ENCODE results near the gene FBXL17. TPM values are rescaled to one million over a fixed set of nuclear protein-coding genes. Genes with fewer than 3 reads are reported as not detected.

Gene FBXL17
- total and polyA plus RNA-seq, 2 donors (not counting 1 experiment from before 2014, with no cell fraction given): 7.3 to 40.3 TPM

DNA sequence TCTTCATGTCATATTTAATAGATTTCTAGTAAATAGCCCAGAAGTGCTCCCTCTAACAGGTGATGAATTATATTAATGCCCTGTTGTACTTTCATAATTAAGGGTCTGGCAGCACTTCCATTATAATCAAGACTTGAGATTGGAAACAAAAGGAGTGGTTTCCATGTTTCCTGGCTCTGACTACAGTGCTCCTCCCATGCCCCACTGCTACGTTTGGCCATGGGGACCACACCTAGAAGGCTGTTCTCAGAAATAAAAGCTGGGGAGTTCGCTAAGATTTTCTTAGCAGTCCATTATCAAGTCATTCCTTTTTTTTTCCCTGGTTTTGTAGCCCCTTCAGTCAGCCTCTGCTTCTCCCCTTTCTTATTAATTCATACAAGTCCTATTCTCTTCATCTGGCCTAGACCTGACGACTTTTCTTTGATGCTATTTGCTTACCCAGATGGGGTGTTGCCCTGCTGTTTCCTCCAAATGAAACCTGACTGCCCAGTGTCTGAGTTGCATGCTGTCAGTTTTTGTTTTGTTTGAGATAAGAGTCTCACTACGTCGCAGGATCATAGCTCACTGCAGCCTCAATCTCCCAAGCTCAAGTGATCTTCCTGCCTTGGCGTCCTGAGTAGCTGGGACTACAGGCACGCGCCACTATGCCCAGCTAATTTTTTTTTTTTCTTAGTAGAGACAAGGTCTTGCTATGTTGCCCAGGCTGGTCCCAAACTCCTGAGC, 399.0 kb downstream of the FBXL17 start:
- Histone ChIP-seq H3K27me3 (replicated peaks in 1 of 4; ENCODE audit: control extremely low read depth in 1 of 4, control insufficient read depth in 3 of 4, insufficient read depth in 4 of 4, low read length in 3 of 4) (no peaks in the 10 kb centered on the region), H3K36me3 (replicated peaks in 1 of 2; ENCODE audit: control extremely low read depth in 1 of 2, control insufficient read depth in 1 of 2, extremely low read depth in 1 of 2, insufficient read depth in 2 of 2, low read length in 1 of 2) (peaks cover 0 to 2% of the 10 kb centered on the region in 2 experiments), H2AFZ (ENCODE audit: insufficient read depth, low read depth, low read length, poor library complexity, severe bottlenecking) (no peak overlapping the region), H3K4me1 (ENCODE audit: control insufficient read depth in 2 of 2, insufficient read depth in 2 of 2, low read length in 2 of 2) (no peaks in the 10 kb centered on the region), H3K4me3 (ENCODE audit: control extremely low read depth in 1 of 5, extremely low read depth in 1 of 5, insufficient read depth in 1 of 5, low read depth in 2 of 5, low read length in 4 of 5) (no peak overlapping the region), H3K27ac (ENCODE audit: low read length in 2 of 2) (no peak overlapping the region), H3K4me2 (replicated peaks; ENCODE audit: low read depth, low read length, poor library complexity, severe bottlenecking) (no peak overlapping the region), H3K9ac (ENCODE audit: low read length) (no peak overlapping the region), H3K79me2 (ENCODE audit: control insufficient read depth, insufficient read depth, low read length) (no peaks in the 10 kb centered on the region), H3K9me3 (ENCODE audit: control extremely low read depth in 1 of 3, control insufficient read depth in 2 of 3, insufficient read depth in 1 of 3, low read length in 2 of 3) (no peaks in the 10 kb centered on the region), H4K20me1 (ENCODE audit: control insufficient read depth, insufficient read depth, low read length, poor library complexity, severe bottlenecking) (no peaks in the 10 kb centered on the region)
- TF ChIP-seq EZH2 (IDR thresholded peaks at IDR 0.05; ENCODE audit: borderline replicate concordance, insufficient read depth, low read depth, low read length, poor library complexity, severe bottlenecking) (no peak), CTCF (IDR thresholded peaks at IDR 0.05) (no peak)
- H3K27me3 Mint-ChIP-seq: no peaks in the 10 kb centered on the region
- ATAC-seq (ENCODE audit: low read depth): no peak
- H3K4me1 Mint-ChIP-seq: no peaks in the 10 kb centered on the region
- intact Hi-C loops (cut with micrococcal nuclease): no loop called here
- POLR2A ChIA-PET: no interaction called here
- H3K4me3 Mint-ChIP-seq: no peak overlapping the region
- no peak overlapping the region for H3K27ac Mint-ChIP-seq
- no peaks in the 10 kb centered on the region for H3K9me3 Mint-ChIP-seq (ENCODE audit: insufficient read depth)
- no peak for DNase-seq
- CTCF ChIA-PET: no interaction called here
- WGBS (ENCODE audit: insufficient coverage): 93% methylated on average over 8 of the region's 8 CpGs

DNA sequence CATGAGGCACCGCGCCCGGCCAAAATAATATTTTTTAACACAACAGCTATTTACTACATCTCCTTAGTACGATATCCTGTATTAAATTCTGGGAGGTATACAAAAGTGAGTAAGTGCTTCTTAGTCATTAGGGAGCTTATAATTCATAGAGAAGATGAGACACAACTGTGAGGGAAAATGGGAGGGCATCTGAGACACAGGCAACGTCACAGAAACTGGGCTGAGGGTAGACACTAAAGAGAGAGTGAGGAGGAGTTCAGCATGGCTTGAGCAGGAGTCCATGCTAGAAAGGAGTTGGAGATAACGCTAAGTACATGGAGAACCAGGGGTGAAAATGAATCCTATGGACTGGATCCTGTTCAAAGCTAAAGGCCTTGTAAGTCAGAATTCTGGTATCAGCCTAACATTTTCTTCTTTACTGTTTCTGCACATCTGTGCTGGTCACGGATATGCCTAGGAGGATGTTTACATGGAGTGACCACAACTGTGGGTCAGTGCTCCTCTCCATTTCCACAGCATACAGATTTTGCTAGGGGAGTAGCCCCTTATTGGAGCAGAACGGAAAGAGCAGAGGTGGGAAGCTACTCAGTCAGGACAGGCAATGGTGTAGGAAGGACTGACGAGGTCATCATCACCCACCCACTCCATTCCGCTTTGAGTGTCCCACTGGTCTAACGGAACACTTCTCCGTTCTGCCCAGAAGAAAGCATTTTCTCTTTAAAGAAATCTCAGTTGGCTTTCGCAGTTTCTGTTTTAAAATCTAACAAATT, 400.8 kb downstream of the FBXL17 start:
- Histone ChIP-seq H4K20me1 (ENCODE audit: control insufficient read depth, insufficient read depth, low read length, poor library complexity, severe bottlenecking) (no peaks in the 10 kb centered on the region), H3K4me1 (ENCODE audit: control insufficient read depth in 2 of 2, insufficient read depth in 2 of 2, low read length in 2 of 2) (no peaks in the 10 kb centered on the region), H3K27ac (ENCODE audit: low read length in 2 of 2) (no peak overlapping the region), H3K4me2 (replicated peaks; ENCODE audit: low read depth, low read length, poor library complexity, severe bottlenecking) (no peak overlapping the region), H3K9me3 (ENCODE audit: control extremely low read depth in 1 of 3, control insufficient read depth in 2 of 3, insufficient read depth in 1 of 3, low read length in 2 of 3) (no peaks in the 10 kb centered on the region), H3K27me3 (replicated peaks in 1 of 4; ENCODE audit: control extremely low read depth in 1 of 4, control insufficient read depth in 3 of 4, insufficient read depth in 4 of 4, low read length in 3 of 4) (no peaks in the 10 kb centered on the region), H3K79me2 (ENCODE audit: control insufficient read depth, insufficient read depth, low read length) (no peaks in the 10 kb centered on the region), H2AFZ (ENCODE audit: insufficient read depth, low read depth, low read length, poor library complexity, severe bottlenecking) (no peak overlapping the region), H3K9ac (ENCODE audit: low read length) (no peak overlapping the region), H3K4me3 (ENCODE audit: control extremely low read depth in 1 of 5, extremely low read depth in 1 of 5, insufficient read depth in 1 of 5, low read depth in 2 of 5, low read length in 4 of 5) (no peak overlapping the region), H3K36me3 (replicated peaks in 1 of 2; ENCODE audit: control extremely low read depth in 1 of 2, control insufficient read depth in 1 of 2, extremely low read depth in 1 of 2, insufficient read depth in 2 of 2, low read length in 1 of 2) (peaks cover 0 to 2% of the 10 kb centered on the region in 2 experiments)
- ChIA-PET POLR2A (no interaction called here), CTCF (no interaction called here)
- Mint-ChIP-seq H3K27me3 (no peaks in the 10 kb centered on the region), H3K4me3 (no peak overlapping the region), H3K9me3 (ENCODE audit: insufficient read depth) (no peaks in the 10 kb centered on the region), H3K27ac (no peak overlapping the region), H3K4me1 (no peaks in the 10 kb centered on the region)
- DNase-seq: no peak
- intact Hi-C loops (cut with micrococcal nuclease): no loop called here
- no peak for ATAC-seq (ENCODE audit: low read depth)
- WGBS (ENCODE audit: insufficient coverage): 92% methylated on average over 5 of the region's 13 CpGs
- TF ChIP-seq CTCF (IDR thresholded peaks at IDR 0.05) (no peak), EZH2 (IDR thresholded peaks at IDR 0.05; ENCODE audit: borderline replicate concordance, insufficient read depth, low read depth, low read length, poor library complexity, severe bottlenecking) (no peak)
